Measurements from ENCODE around the gene ST7. TPM values are rescaled to one million over a fixed set of nuclear protein-coding genes. Genes with fewer than 3 reads are reported as not detected.
A peak's percentile ranks its signal among the peaks of the same experiment; 100 is the strongest.
"Not testable (repeated sequence)": the region's sequence is repeated elsewhere in the genome, so short reads cannot be mapped to it uniquely, and the experiment has no call there.

The ST7 gene, protein sequence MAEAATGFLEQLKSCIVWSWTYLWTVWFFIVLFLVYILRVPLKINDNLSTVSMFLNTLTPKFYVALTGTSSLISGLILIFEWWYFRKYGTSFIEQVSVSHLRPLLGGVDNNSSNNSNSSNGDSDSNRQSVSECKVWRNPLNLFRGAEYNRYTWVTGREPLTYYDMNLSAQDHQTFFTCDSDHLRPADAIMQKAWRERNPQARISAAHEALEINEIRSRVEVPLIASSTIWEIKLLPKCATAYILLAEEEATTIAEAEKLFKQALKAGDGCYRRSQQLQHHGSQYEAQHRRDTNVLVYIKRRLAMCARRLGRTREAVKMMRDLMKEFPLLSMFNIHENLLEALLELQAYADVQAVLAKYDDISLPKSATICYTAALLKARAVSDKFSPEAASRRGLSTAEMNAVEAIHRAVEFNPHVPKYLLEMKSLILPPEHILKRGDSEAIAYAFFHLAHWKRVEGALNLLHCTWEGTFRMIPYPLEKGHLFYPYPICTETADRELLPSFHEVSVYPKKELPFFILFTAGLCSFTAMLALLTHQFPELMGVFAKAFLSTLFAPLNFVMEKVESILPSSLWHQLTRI
- polyA plus RNA-seq (2012; ENCODE audit: insufficient read depth, insufficient read length), result 12.4 TPM

DNA sequence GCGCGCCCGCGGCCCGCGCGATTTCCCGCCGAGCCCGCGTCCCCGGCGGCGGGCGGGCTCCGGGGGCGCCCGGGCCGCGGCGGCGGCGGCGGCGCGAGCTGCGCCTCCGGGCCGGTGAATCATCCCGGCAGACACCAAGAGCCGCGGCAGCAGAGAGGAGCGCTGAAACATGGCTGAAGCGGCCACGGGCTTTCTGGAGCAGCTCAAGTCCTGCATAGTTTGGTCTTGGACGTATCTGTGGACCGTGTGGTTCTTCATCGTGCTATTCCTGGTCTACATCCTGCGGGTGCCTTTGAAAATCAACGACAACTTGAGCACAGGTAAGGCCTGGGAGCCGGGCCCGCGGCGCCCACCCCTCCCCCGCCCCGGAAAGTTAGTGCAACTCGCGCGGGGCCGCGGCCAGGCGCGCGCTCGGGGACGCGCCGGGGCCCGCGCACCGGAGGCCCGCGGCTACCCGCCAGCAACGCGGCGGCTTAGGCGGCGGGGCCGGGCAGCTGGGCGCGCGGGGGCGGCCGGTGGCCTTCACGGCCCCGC, at the start of gene ST7:
Gene ST7 (plus strand): TSS at position 130 of the 534 bp plus-strand sequence. CDS start 40 bp downstream, at position 170.
- peak within 1 kb of the TSS; percentile 80 for H3K4me3 ChIP-seq (ENCODE audit: low read length)
- DNase-seq (ENCODE audit: low read depth, low spot score), result peak; percentile 50

DNA sequence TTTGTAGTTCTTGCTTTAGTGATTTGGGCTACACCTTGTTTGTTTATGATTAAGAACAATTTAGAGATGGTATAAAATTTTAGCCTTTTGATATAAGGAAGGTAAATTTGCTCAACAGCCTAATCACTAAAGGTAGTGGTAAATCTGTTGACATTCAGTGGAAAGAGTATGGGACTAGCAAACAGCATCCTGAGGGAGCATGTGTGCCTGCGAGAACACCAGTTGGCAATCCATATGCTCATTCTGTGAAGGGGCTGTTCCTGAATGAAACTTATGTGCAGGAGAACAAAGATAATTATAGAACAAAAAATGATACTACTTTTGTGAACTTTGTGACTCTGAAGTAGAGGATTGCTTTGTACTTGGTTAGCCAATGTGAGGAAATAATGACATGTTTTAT, 46.9 kb upstream of the ST7 start:
- no peak for DNase-seq (ENCODE audit: low read depth, low spot score)
- H3K4me3 ChIP-seq (ENCODE audit: low read length), result no peak overlapping the region

DNA sequence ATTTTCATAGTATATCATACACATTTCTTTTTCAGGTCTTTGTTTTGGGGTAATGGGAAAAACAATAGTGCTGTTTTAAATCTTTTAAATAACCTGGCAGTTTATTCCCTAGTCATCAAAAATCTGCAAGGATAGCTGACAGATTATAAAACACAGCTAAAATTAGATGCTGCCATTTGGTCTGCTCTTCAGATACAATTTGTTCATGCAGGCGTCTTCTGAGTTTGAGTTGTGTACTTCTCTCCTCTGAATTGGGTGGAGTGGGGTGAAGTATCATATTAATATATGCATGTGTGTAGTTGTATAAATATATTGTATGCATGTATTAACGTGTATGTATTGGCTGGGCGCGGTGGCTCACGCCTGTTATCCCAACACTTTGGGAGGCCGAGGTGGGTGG, 42.9 kb upstream of the ST7 start:
- H3K4me3 ChIP-seq (ENCODE audit: low read length), result no peak overlapping the region
- no peak for DNase-seq (ENCODE audit: low read depth, low spot score)

DNA sequence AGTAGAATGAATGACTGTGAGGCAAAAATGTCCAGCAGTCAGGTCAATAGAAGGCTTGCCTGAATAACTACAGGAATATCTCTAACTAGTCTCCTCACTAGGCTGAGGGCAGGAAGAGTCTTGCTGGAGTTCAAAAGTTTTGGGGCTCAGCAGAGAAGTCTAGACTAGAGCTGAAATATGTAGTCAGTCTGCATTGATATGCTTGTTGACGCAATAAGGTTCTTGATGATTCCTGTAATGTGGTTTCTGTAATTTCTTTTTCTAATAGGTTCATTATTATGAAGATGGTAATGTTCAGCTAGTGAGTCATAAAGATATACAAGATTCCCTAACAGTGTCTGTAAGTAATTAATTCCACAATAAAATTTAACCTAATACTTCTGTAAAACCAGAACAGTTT, 41.5 kb upstream of the ST7 start:
- H3K4me3 ChIP-seq (ENCODE audit: low read length), result no peak overlapping the region
- no peak for DNase-seq (ENCODE audit: low read depth, low spot score)

DNA sequence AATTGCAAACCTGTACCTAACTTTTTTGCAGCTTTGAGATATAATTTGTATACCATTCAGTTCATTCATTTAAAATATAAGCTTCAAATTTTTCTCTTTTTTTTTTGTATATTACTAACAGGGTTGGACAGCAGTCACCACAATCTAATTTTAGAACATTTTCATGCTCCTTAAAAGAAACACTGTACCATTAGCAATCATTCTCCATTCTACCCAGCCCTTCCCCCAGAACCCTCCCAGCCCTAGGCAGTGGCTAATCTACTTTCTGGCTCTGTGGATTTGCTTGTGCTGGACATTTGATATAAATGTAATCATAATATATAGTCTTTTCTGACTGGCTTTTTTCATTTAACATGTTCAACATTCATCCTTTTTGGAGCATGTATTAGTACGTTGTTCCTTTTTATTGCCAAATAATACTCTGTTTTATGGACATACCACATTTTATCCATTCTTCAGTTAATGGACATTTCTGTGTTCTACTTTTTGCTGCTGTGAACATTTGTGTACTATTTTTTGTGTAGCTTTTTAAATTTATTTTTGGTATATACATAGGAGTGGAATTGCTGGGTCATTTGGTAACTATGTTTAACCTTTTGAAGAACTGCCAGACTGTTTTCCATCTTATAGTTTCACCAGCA, 40.9 kb upstream of the ST7 start:
- H3K4me3 ChIP-seq (ENCODE audit: low read length), result no peak overlapping the region
- DNase-seq (ENCODE audit: low read depth, low spot score), result no peak

DNA sequence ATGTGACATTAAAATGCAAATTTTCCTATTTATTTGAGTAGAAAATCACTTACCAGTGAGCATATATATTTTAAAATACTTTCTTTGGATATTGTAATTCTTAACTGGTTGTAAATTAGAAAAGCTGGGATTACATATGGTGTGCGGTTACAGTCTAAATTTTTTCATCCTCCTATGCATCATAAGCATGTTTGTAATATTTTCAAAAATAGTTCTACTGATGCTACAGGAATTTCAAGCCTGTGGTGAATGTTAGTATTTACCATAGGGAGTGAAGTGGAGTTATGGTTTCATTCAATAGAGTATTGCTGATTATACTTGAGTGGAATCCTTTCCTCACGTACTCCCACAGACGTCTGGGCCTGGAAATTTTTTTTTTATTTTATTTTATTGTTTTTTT, 34.6 kb upstream of the ST7 start:
- no peak overlapping the region for H3K4me3 ChIP-seq (ENCODE audit: low read length)
- no peak for DNase-seq (ENCODE audit: low read depth, low spot score)

DNA sequence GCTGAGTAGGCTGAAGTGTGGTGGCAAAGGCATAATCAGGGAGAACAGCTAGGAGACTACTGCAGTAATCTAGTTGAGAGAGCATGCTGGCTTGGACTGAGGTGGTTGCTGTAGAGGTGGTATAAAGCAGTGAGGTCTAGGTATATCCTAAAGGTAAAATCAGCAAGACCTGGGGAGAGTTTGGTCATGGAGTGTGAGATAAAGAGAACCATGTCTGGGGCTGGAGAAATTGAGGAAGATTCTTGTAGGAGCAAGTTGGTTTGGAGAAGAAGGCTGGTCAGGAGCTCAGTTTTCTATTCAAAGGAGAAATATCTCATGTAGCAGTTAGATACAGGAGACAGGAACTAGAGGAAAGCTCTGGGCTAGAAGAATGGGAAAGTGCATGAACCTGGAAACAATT, 32.9 kb upstream of the ST7 start:
- no peak overlapping the region for H3K4me3 ChIP-seq (ENCODE audit: low read length)
- DNase-seq (ENCODE audit: low read depth, low spot score), result no peak

DNA sequence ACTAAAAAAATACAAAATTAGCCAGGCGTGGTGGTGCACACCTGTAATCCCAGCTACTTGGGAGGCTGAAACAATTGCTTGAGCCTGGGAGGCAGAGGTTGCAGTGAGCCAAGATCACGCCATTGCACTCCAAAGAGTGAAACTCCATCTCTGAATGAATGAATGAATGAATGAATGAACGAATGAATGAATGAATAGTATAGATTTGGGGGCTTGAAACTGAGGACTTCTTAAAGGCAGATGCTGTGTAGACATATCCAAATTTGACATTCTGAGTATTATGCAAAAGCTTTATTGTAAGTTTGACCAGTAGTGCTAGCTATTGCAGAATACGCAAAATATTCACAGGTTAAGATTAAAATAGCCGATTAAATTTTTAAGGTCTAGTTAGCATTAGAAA, 30.8 kb upstream of the ST7 start:
- no peak for DNase-seq (ENCODE audit: low read depth, low spot score)
- H3K4me3 ChIP-seq (ENCODE audit: low read length), result no peak overlapping the region

DNA sequence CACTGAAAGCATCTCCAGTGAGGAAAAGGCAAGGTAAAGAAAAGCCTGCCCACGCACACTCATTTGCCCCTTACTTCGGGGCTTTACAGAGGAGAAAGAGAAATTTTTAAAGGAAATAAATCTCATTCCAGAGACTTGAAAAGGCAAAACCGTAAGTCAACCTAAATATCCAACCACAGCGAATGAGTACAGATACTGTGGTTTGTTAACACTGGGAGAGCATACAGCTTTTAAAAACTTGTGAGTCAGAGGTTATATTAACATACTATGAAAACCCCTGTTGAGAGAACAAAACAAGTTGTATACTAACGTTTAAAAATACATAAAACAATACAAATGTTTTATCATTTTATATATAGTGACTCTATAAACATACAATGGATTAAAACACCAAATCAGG, 28.6 kb upstream of the ST7 start:
- H3K4me3 ChIP-seq (ENCODE audit: low read length), result no peak overlapping the region
- no peak for DNase-seq (ENCODE audit: low read depth, low spot score)

DNA sequence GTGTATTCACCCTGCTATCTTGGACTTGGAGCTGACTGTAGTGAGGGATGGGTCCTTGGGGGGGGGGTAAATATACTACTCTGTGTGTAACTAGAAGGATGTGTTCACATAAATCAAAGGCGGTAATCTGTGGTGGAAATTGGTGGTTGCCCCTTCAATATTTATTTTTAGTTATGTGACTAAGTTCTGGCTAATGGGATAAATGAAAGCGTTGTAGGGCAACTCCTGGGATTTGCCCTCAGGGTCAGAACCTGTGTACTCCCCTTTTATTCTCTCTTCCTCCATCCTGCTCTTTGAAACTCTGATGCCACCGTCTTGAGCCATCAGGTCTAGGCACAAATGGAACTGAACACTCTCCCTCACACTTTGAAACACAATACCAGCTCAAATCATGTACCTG, 24.3 kb upstream of the ST7 start:
- H3K4me3 ChIP-seq (ENCODE audit: low read length), result no peak overlapping the region
- DNase-seq (ENCODE audit: low read depth, low spot score), result no peak

DNA sequence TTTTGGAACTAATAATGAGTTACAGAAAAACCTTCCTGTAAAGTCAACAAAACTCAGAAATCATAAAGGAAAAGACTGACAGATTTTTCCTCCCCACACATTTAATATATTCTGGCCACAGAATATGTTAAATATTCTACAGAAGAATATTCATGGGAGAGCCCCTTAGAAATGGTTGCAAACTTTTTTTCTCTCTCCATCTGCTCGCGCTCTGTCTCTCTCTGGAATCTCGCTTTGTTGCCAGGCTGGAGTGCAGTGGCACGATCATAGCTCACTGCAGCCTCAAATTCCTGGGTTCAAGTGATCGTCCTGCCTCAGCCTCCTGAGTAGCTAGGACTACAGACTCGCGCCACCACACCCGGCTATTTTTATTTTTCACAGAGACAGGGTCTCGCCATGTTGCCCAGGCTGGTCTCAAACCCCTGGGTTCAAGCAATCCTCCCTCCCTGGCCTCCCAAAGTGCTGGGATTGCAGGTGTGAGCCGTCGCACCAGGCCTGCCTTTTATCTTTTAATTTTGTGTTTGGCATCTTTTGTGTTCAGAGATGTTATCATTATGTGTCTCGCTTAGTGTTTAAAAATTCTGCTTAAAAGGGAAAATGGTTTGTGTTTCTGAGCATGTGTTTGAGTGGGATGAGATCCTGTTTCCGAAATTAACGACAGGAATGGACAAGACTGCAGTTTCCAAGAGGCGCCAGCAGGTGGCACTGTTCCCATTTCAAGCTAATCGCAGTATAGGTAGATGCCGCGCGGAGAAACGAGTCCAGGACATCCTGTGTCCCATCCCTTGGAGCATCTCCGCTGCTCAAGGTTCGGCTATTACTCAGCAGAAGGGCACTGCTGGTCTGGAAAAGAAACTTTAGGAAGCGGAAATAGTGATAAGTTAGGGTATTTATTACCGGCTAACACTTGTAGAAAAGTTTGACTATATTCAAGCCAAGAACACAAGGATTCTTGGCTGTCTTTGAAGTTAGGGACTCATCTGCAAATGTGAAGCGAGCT, 23.1 kb upstream of the ST7 start:
- no peak overlapping the region for H3K4me3 ChIP-seq (ENCODE audit: low read length)

DNA sequence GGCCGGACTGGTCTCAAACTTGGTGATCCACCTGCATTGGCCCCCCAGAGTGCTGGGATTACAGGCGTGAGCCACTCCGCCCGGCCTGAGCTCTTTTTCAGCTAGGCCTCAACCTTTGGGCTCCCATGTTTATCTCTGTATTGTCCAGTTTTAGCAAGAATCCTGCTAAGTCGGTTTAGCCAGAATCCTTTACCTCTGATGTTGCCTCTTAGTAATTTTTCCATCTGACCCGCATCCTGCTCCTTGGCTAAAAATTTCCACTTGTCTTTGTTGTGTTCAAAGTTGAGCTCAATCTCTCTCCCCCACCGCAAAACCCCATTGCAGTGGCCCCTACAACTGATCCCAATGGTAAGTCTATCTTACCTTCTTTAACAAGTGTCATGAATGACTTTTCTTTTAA, 20.7 kb upstream of the ST7 start:
- DNase-seq (ENCODE audit: low read depth, low spot score), result no peak
- no peak overlapping the region for H3K4me3 ChIP-seq (ENCODE audit: low read length)

More for the DNA sequence above, 23.1 kb upstream of the ST7 start:
- peak; percentile 65 for DNase-seq (ENCODE audit: low read depth, low spot score)

DNA sequence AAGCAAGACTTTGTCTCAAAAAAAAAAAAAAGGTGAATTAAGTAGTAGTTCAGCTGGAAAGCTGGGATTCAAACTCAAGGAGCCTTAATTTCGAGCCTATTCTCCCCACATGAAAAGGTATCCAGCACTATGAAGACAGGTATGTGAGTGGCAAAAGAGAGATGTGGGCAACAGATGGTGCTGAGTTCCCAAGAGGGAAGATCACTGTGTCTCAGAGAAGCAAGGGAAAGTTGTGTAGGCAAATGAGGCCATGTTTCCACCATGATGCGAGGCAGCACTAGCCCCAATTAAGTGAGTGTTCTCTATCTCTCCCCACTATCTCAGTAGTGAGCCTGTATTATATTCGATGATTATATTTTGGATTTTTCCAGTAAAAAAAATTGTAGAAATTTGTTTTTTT, 19.8 kb upstream of the ST7 start:
- DNase-seq (ENCODE audit: low read depth, low spot score), result no peak
- H3K4me3 ChIP-seq (ENCODE audit: low read length), result no peak overlapping the region

DNA sequence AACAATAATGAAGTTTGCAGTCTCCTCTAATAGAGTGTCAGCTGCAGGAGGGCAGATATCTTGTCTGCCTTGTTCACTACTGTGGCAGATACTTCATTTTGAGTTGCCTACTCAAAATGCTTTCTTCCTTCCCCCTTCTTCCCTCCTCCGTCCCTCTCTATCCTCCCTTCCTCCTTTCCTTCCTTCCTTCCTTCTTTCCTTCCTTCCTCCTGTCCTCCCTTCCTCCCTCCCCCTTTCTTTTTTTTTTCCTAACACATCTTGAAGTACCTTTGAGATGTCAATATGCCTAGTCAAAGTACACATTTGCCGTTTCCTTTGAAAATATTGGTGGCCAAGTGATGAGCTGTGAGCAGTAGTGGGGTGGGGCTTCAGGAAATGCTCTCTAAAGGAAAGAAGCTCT, 18.7 kb upstream of the ST7 start:
- no peak for DNase-seq (ENCODE audit: low read depth, low spot score)

DNA sequence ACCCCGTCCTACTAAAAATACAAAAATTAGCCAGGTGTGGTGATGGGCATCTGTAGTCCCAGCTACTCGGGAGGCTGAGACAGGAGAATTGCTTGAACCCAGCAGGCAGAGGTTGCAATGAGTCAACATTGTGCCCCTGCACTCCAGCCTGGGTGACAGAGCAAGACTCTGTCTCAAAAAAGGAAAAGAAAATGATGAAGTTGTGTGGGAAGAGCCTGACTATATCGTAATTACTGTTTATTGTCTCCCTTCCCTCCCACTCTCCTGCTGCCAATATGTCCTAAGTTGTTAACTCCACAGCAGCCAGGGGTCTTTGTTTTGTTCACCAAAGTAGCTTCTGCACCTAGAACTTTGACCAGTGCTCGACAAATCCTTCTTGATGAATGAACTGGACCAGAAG, 16.5 kb upstream of the ST7 start:
- H3K4me3 ChIP-seq (ENCODE audit: low read length); DNase-seq (ENCODE audit: low read depth, low spot score): not testable (repeated sequence)

More for the DNA sequence above, 18.7 kb upstream of the ST7 start:
- no peak overlapping the region for H3K4me3 ChIP-seq (ENCODE audit: low read length)

DNA sequence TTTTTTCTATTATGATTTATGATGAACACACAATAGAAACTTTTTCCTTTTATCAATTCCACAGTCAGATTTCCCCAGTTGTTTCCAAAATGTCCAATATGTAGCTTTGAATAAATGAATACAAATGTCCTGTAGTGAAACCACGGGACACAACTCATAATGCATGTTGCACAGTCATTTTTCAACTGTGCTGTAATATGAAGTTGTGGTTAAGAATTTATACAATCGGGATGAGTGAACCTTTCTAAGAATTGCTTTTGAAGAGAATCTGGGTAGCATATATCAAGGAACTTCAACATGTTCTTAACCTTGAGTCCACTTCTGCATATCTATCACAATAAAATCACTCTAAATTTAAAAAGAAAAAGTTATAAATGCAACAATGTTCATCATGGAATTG, 14.6 kb upstream of the ST7 start:
- no peak overlapping the region for H3K4me3 ChIP-seq (ENCODE audit: low read length)
- no peak for DNase-seq (ENCODE audit: low read depth, low spot score)

DNA sequence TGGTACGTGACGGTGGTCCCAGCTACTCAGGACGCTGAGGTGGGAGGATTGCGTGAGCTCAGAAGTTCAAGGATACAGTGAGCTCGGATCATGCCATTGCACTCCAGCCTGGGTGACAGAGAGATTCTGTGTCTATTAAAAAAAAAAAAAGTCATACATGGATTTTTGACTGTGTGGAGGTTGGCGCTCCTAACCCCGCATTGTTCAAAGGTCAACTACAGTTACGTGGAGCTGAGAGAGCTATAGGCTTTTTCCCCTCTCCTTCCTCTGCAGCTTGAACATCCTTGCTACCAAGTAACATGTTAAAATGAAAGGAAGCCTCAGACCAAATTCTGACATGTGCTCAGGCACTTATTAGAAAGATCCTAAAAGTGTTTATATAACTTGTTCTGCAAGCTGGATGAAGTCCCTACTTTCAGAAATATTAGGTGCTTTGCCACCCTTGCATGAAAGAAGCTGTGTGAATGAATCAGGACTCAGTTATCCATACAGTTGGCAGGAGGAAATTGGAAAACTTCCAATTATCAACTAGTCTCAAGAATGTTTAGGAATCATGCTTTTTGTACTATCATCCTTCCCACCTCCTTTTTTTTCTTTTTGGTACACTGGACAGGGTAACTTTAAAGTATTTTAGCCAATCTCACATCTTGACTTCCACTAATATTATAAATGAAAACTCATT, 12.5 kb upstream of the ST7 start:
- DNase-seq (ENCODE audit: low read depth, low spot score), result no peak
- H3K4me3 ChIP-seq (ENCODE audit: low read length), result no peak overlapping the region

DNA sequence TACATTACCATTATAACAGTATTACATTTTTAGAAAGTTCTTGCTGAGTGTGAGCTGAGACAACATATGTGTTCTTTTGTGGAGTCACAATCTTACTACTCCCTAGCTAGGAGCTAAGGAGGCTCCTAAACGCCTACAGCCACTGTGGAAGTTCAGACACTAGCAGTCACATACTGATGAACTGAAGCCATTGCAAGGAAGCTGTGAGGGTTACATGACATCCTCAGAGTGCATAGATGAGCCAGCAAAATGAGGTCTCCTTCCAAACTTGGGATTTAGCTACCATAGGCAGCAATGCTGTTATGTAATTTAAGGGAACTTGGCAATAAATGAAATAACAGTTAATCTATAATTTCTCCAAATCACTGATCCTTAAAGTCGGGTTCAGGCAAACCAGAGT, 10.8 kb upstream of the ST7 start:
- no peak for DNase-seq (ENCODE audit: low read depth, low spot score)
- H3K4me3 ChIP-seq (ENCODE audit: low read length), result no peak overlapping the region
